ENCODE data around the gene PLAAT5. TPM values are rescaled to one million over a fixed set of nuclear protein-coding genes. Genes with fewer than 3 reads are reported as not detected.

The PLAAT5 gene
- not detected in 2 replicates for total RNA-seq

GRCh38 chr11:63490551-63491239, at the start of gene PLAAT5:
TSS of gene PLAAT5 (minus strand) at chr11:63491167. CDS start at chr11:63491034, 133 bp downstream.

GRCh38 chr11:63536669-63537292, 45.8 kb upstream of the PLAAT5 start, which contains the start of gene PLAAT4:
TSS of gene PLAAT4 (plus strand) at chr11:63536808. CDS start at chr11:63536869, 61 bp downstream.

DNA sequence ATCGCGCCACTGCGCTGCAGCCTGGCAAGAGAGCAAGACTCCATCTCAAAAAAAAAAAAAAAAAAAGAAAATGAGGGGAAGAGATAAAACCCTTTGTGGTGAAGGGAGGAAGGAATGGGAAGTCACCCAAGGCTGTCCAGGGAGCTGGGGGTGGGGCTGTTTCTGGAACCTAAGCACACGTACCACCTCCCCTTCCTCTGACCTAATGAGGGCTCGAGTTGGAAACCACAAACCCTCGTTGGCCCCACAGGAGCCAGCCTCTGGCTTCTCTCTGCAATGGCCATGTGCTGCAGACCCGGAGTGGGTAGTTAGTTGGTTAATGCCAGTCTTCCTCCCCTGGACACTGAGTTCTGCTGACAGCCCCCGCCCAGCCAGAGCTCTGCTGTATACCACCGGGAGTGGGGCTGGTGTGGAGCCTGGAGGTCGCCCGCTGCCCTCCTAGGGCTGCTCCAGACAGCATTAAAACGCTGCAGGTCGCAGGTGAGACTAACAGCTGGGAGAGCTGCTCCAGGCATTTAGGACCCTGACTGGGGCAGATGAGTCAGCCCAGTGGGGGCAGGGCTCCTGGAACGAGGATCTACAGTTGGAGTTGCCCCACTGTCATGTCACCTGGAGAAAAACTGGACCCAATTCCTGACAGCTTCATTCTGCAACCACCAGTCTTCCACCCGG, 15.0 kb upstream of the PLAAT5 start, which contains the start of gene LGALS12:
Gene LGALS12 (plus strand): TSS at position 228 of the 672 bp plus-strand sequence. CDS start 375 bp downstream, at position 603.

Other genes starting within 250 kb of the PLAAT5 start
- gene SLC22A25, start 247.6 kb downstream of the PLAAT5 start, total RNA-seq: not detected in 2 replicates
- gene SLC22A9, start 121.4 kb downstream of the PLAAT5 start, total RNA-seq: not detected in 2 replicates
- not detected in 2 replicates for gene LGALS12, start 14.9 kb upstream of the PLAAT5 start, total RNA-seq
- gene PLAAT4, start 45.6 kb upstream of the PLAAT5 start, total RNA-seq: 2.5 and 5.5 TPM in 2 replicates
- gene PLAAT2, start 72.2 kb upstream of the PLAAT5 start, total RNA-seq: 0.13 TPM in 1 of 2 replicates, not detected in the other
- 22.8 and 73.0 TPM in 2 replicates for gene PLAAT3, start 123.3 kb upstream of the PLAAT5 start, total RNA-seq
- 84.9 and 87.6 TPM in 2 replicates for gene ATL3, start 180.2 kb upstream of the PLAAT5 start, total RNA-seq
- 30.8 and 73.8 TPM in 2 replicates for gene RTN3, start 190.3 kb upstream of the PLAAT5 start, total RNA-seq

Data from bladder microvascular endothelial cell (primary cell).